Epithelial cell of prostate (primary cell): ENCODE results near the gene RAD50.

Experiments
- DNase-seq: peaks from one replicate; pipeline ENCODE4 v3.0.0-alpha.2; 2011; ENCODE audit warnings: low read depth, low spot score
- H3K27ac ChIP-seq: fragments of 450-650 bp; 2 replicates; pipeline ENCODE4 v1.5.1; 2017; ENCODE audit warnings: mild to moderate bottlenecking

Gene RAD50

DNA sequence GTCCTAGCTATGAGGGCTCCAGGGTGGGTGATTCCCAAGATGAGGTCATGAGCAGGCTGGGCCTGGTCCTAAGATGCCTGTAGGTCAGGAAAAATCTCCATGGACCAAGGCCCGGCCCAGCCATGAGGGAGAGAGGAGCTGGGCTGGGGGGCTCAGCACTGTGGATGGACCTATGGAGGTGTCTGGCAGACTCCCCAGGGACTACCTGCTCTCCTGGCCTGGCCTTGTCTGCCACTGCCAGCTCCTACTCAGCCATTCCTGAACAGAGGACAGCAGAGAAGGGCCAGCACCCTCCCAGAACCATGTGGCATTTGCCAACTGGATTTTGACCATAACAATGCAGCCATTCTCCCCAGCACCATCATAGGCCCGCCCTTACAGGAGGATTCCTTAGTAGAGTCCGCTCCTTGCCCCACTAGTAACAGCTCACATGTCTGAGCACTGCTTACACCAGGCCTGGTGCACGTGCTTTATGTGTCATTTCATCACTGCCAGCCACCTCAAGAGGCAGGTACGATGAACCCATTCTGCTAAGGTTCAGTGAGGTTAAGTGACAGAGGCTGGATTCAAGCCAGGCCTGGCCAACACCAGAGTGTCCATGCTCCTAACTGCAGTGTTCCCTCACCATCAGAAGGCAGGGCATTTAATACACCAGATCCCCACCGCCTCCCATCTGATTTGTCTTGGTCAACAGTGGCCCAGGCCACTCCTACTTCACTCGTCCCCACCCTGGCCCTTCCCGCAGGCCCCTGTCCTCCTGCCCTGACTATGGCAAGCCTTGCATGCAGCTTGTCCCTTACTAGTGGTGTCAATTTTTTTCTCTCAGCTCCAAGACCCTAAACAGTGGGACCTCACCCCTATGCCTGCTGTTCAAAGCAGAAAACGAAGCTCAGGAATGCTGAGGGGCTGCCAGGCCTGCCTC, 101.9 kb downstream of the RAD50 start:
- no peak for DNase-seq
- H3K27ac ChIP-seq, result no peak overlapping the region

DNA sequence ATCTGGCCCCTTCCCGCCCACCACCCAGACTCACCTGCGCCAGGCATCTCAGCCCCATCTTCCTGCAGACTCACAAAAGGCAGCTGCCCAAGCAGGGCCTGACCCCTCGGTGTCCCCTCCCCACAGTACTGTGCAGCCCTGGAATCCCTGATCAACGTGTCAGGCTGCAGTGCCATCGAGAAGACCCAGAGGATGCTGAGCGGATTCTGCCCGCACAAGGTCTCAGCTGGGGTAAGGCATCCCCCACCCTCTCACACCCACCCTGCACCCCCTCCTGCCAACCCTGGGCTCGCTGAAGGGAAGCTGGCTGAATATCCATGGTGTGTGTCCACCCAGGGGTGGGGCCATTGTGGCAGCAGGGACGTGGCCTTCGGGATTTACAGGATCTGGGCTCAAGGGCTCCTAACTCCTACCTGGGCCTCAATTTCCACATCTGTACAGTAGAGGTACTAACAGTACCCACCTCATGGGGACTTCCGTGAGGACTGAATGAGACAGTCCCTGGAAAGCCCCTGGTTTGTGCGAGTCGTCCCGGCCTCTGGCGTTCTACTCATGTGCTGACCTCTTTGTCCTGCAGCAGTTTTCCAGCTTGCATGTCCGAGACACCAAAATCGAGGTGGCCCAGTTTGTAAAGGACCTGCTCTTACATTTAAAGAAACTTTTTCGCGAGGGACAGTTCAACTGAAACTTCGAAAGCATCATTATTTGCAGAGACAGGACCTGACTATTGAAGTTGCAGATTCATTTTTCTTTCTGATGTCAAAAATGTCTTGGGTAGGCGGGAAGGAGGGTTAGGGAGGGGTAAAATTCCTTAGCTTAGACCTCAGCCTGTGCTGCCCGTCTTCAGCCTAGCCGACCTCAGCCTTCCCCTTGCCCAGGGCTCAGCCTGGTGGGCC, 103.1 kb downstream of the RAD50 start:
- no peak overlapping the region for H3K27ac ChIP-seq
- DNase-seq, result no peak

DNA sequence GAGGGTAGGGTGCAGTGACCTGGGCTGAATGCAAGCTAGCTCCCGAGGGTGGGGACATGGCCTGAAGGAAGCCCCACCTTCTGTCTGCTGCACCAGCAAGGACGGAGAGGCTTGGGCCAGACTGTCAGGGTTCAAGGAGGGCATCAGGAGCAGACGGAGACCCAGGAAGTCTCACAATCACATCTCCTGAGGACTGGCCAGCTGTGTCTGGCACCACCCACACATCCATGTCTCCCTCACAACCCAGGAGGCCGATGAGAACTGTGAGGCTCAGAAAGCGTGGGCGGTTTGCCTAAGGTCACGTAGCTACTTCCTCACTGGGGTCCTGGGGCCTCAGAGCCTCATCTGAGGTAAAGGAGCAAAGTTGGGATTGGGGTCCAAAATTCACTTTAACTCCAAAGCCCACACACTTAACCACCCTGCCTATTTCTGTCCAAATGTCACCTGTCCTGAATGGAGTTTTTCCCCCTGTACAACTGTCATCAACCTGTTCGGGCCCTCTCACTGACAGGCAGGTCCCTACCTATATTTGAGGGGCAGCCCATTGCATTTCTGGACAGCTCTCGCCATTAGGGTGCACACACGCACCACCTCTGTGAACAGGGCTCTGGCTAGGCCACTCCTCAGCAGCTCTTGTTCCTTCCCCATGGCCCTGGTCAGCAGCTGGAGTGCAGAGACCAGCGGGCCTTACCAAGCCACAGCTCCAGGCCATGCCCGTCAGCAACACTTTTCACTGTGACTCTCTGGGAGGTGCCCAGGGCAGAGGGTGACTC, 104.6 kb downstream of the RAD50 start:
- H3K27ac ChIP-seq, result no peak overlapping the region
- no peak for DNase-seq

DNA sequence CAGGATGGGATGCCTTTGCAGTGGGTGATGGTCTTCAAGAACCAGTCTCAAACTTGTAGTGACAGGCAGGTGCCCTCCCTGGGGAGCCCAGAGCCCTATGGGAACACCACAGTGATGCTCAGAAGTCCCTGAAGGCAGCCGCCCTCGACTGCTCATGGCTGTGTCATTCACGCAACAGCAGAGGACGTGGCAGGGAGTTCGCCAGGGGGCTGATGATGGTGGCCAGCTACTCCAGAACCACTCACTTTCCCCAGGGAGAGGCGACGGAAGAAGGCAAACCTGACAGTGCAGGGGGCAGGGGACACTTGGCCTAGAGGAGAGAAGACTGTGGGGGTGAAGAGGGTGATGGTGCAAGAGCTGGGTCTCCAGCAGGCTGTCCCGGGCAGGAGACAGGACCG, 105.2 kb downstream of the RAD50 start:
- no peak overlapping the region for H3K27ac ChIP-seq

DNA sequence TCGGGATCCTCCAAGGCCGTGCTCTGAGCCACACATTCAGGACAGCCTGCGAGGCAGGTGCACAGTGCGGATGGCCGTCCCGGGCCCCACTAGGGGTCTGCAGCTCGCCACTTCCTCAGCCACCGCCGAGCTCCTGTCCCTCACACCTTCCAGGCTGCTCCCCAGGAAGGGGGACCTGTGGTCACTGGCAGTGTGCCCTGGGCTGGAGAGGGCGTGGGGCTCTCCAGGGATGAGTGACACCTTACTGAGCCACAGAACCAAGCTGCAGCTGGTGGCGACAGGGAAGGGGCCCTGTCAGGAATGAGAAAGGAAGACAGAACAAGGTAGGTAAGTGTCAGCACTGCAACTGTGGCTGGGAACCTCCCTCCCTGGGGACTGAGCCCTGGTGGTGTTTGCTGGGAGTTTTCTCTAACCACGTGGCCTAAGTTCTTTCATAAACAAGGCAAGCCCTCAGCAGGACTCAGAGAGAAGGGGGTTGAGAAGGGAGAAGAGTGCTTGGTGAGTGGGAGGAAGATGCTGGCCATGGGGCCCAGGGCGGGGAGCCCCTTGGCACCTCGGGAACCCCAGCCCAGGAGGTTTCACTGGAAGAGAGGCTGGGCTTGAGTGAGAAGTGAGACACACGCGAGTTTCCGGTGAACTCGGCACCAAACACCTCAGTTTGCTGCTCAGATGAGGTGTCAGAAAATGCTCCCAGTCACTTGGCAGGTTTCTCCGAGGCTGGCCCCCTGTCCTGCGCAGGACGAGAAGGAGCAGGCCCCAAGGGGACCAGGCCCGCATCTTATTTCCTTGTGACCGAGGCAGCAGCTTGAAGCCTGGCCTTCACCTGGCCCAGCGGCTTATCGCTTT, 106.4 kb downstream of the RAD50 start:
- H3K27ac ChIP-seq, result no peak overlapping the region
- DNase-seq, result no peak

More for the DNA sequence above, 105.2 kb downstream of the RAD50 start:
- DNase-seq, result no peak

DNA sequence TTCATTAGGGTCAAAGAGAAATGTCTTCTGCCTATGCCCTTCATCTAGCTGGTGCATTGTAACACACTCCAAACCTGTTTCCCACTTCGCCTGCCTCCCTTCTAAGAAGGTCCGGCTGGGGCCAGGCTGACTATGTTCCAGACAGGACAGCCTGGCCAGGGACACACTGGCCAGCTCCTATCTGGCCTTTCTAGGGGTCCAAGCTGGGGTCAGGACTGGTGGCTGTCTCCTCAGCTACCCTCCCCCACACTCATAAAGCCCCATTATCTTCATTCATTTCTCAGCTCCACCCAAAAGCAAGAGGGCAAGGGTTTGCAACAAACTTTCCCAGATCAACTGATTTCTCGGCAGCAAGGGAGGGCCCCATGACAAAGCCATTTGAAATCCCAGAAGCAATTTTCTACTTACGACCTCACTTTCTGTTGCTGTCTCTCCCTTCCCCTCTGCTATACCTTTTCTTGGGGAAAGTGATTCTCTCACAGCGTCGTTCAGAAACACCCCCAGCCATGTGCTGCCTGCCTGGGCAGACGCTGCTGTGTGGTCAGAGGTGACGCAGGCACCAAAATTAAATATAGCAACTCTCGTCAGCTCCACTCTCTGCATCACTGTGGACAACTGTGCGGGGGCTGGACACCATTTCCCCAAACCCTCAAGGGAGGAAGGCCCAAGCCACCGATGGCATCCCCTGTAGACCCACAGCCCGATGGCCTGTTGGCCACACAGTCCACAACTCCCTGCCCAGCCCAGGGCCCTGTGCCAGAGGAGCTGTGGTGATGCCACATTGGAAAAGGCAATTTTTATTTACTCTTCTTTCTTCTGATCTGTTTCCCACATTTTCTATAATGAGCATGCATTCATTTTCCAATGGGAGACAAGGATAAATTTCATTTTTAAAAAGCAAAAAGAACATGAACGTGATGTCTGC, 107.3 kb downstream of the RAD50 start:
- no peak for DNase-seq
- no peak overlapping the region for H3K27ac ChIP-seq

DNA sequence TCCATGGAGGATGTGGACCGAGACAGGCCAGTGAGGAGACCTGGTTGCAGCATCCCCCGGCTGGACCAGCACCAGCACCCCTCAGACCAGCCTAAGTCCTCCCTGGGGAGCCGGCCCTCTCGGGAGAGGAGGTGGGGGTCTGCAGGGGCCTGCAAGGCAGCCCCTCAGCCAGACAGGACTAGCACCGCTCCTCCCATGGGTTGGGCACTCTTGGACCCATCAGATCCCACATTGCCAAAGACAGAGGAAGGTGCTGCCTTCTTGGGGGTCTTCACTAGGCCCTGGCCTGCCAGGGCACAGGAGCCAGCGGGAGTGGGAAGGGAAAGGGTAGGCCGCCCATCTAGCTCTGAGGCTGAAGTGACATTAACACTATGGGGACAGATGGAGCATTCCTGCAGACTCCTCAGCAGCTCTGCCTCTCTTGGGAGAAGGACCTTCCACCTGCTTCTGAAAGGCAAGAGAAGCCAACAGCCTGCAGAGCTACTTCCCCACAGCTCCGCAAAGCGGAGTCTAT, 108.0 kb downstream of the RAD50 start:
- DNase-seq, result no peak
- no peak overlapping the region for H3K27ac ChIP-seq

DNA sequence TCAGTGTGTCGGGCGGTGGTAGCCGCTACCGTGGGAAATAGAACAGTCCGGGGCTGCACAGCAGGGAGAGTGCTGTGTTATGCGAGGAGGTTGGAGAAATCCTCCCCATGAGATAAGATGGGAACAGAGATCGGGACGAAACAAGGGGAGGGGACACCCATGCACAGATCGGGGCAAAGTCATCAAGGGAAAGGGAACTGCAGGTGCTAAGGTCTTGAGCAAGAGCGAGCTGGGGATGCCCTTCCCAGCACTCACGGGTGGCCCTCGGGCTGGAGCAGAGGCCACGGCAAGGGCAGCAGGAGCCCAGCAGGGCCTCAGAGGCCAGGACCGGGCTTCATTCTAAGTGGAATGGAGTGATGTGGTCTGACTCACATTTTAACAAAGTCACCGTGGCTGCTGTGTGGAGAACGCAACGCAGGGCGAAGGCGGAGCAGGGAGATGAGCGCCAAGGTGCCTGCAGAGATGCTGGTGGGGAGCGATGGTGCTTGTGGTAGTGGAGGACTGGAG, 108.8 kb downstream of the RAD50 start:
- DNase-seq, result no peak

DNA sequence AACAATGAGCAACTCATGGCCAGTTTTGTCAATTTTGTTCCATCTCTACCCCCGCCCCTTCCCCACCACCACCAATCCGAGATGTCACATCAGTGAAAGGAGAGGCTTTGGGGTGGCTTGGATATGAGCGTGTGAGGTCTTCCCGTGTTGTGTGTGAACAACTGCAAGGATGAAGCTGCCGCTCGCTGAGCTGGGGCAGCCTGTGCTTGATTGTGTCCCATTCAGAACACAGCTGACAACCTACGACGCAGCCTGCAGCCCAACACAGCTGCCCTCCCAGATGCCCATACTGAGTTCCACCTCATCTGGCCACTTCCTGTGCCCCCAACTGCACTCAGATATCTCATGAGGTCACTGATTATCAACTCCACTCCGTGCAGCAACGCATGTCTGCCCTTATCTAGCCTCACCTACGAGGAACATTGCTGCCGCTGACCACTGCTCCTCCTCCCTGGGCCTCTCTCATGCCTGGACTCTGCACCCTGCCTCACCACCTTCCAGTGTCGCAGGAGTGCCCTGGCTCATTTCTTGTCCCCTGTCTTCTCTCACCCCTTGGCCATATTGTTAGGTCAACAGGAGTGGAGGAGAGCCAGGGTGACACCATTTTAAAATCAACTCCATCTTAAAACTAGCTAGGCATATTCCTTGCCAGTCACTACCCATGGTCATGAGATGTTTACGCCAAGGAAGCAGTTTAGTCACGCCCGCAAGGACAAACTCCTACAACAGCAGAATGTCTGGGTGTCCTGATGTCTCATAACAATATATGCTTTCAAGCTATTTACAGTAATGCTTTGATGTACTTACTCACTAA, 109.7 kb downstream of the RAD50 start:
- no peak overlapping the region for H3K27ac ChIP-seq
- no peak for DNase-seq

More for the DNA sequence above, 108.8 kb downstream of the RAD50 start:
- no peak overlapping the region for H3K27ac ChIP-seq

DNA sequence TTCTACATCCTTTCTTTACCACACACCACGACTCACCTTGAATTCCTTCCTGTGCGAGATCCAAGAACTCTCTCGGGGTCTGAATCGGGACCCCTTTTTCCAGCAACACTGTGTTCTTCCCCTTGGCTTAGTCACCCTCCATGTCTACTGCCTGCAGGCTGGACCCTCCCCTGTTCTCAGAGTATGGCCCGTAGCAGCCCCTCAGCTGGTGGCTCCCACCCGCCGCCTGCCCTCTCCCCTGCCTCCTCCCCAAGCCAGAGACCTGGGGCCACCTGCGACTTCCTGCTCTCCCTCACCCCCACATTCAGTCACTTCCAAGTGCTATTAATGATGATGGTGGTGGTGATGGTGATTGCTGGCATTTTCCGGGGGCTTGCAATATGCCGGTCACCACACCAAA, 110.5 kb downstream of the RAD50 start:
- H3K27ac ChIP-seq, result no peak overlapping the region
- DNase-seq, result no peak

DNA sequence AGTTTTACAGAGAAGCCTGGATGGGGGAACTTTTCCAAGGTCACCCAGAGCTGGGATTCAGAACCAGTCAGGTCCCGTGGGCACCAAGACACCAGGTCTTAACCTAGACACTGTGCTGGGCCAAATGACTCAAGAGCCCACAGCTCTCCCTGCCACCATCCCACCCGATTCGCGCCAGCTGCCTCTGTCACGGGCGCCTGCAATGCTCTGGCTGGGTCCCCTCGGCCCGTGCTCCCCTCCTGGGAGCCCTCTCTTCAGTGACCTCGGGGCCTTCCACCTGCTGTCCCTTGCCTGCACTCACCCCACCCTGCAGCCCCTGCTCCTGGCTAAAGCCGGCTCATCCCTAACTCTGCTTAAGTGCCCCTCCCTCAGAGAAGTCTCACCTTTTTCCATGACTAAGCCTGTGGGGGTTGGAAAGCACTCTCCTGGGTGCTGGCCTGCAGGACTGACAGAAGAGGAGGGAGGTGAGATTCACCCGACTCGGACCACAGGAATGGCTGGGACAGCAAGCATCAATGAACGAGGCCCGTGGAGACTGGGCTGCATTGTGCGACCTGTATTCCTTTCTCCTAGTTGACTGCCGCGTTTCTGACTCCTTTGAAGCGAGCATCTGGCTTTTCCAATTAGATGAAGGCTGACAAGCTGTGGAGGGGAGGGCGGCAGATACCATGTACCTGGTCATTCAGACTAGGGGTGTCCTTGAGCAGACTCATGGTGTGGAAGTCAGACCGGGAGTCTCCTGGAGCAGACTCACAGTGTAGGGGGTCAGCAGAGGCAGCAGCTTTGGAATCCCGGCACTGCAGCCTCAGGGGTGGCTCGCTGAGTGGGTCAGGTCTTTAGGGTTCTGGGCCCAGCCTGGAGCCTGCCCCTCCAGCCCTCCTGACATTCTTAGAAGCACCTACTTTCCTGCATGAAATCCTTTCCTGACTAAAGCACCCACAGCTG, 111.3 kb downstream of the RAD50 start:
- no peak for DNase-seq
- H3K27ac ChIP-seq, result no peak overlapping the region

DNA sequence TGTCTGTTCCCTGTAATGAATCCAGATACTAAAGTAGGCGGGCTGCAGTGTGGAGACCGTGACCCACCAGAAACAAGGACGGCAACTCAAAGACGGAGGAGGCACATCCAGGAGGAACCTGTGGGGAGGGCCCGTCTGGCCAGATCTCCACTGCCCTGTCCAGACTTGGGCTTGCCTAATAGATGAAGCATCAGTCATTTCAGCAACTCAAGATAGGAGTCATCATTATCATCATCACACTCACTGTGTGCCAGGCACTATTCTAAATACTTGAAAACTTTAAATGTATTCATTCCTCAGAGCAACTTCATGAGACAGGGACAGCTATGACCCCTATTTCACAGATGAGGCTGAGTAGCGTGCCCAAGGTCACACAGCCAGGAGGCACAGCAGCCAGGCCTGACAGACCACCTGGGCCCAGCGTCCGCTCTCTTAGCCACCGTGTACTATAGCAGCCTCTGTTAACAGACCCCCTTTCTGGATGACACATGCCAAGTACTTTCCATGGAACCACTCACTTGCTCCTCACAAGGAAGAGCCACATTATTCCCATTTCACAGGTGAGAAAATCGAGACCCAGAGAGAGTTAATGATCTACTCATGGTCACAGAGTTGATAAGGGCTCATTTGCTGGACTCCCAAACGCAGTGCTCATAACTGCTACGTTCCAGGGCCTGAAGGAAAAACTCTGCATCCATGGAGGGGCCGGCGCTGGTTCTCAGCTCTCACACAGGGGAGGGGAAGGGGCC, 112.1 kb downstream of the RAD50 start:
- no peak overlapping the region for H3K27ac ChIP-seq
- no peak for DNase-seq

DNA sequence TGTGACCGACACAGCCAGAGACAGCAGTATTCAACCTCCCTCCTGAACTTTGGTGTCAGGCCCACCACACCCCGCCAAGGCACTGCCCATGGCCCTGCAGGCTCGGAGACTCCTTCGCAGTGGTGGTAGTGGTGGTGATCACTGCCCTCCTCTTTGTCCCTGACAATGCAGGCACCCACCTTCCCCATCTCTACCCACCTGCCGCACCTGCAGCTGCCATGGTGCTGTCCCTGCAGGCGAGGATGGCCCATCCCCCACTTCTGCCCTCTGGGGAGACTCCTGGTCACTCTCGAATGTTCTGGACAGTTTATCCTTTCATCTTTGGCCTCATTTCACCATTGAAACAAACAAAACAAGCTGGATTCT, 112.7 kb downstream of the RAD50 start:
- no peak for DNase-seq
- no peak overlapping the region for H3K27ac ChIP-seq

DNA sequence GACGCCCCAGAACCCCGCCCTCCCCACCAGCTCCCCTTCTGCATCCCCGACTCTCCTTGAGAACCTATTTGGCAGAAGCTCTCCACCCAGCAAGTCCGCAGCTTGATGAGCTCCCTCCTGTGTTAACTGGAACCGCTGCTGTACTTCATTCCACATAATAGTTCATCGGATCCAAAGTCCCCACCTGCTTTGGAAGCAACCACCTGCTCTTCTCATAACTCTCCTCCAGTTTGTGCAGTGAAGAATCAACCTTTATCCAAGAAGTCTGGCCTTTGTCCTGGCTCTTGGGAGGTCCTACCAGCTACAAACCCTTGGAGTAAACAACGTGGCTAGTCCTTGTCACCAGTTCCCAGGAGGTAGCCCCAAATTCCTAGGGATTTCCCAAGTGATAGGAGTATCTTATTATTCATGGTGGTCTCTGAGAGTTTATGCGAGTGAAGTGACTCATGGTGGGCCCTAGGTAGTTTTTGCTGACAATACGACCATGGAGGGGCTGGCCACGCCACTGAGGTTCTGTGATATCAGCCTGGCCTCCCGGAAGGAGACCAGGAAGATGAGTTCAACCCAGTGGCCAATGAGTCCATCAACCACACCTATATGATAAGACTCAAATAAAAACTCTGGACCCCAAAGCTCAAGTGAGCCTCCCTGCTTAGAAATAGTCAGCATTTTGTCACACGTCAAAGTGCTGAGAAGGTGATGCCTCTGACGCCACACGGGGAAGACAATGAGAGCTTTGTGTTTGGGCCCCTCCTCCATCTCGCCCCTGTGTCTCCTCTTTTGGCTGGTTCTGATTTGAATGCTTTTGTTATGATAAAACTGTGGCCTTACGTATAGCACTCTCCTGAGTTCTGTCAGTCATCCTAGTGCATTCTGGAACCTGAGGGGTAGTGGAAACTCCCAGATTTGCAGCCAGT, 113.4 kb downstream of the RAD50 start:
- DNase-seq, result no peak
- no peak overlapping the region for H3K27ac ChIP-seq

DNA sequence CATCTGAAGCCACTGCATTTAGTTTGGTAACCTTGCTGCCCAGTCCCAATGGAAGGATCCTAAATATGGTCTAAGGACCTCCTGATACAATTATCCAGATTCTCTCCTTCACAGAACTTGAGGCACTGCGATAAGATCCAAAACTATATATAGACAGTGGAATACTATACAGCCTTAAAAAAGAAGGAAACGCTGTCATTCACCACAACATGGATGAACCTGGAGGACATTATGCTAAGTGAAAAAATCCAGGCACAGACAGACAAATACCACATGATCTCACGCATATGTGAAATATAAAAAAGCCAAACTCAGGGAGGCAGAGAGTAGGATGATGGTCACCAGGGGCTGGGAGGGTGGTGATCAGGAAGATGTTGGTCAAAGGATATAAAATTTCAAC, 114.2 kb downstream of the RAD50 start:
- no peak for DNase-seq
- H3K27ac ChIP-seq, result no peak overlapping the region
